Measurements from ENCODE around the gene ATP12A.
A peak's percentile ranks its signal among the peaks of the same experiment; 100 is the strongest.

Gene ATP12A

GRCh38 chr13:24680258-24680920 lies at the start of gene ATP12A:
Gene ATP12A (plus strand): TSS chr13:24680408. CDS start chr13:24680744, 336 bp downstream.
- peak; percentile 30 for DNase-seq

GRCh38 chr13:24630851-24631620 lies 49.2 kb upstream of the ATP12A start:
- DNase-seq, result no peak

DNA sequence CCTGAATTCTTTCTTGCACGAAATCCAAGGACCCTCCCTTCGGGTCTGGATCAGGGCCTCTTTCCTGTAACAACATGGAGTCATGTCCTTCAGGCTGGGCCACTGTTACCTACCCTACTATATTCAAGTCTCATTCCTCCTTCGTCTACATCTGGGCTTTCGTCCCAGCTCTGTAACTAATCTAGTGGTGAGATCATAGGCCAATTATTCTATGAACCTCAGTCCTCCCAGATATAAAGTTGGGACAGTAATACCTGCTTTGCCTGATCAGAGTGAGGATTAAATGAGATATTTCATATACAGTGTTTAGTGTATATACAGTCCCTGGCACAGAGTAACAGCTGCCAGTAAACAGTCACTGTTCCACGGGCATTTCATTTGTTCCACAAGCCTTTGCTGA lies 48.3 kb upstream of the ATP12A start:
- no peak for DNase-seq

DNA sequence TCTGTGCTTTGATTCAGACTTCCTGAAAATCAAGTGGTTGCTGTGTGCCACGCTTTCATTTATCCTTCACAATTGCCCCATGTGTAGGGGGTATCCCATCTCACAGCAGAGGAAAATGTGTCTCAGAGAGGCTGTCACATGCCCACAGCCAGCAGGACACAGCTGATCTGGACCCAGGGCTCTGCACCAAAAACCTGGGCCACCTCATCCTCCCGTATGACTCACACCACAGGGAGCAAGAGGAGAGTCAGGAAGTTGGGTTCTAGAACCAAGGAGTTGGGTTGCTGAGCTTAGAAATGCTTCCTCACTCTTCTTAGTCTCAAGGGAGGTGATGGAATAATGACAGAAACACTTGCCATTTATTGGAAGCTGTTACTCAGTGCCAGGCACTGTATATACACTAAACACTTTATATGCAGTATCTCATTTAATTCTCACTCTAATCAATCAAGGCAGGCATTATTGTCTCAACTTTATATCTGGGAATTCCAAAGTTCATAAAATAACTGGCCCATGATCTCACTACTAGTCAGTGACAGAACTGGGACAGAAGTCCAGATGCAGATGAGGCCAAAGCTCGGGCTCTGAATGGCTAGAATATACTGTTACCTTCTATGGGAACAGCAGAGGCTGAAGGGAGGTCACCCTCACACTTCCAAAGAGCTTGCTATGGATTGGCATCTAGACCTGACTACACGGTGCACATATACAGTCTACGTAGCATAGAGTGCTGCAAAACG lies 47.7 kb upstream of the ATP12A start:
- DNase-seq, result no peak

DNA sequence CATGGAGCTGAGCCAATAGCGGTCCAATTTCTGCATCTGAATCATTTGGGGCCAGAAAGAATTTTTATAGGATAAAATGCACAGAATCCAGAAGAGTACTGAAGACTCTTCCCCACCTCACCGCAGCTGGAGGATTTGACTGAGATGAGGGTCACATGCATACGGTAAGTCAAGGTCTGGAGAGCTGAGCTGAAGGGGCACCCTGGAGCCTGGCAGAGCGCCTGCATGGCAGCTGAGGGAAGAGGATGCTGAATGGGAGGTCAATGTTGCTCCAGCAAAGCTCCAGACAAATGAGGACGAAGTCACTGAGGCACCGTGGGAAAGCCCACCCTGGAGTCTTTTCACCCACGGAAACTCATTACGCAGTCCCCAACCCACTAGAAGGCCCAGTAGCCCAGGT lies 43.4 kb upstream of the ATP12A start:
- no peak for DNase-seq

DNA sequence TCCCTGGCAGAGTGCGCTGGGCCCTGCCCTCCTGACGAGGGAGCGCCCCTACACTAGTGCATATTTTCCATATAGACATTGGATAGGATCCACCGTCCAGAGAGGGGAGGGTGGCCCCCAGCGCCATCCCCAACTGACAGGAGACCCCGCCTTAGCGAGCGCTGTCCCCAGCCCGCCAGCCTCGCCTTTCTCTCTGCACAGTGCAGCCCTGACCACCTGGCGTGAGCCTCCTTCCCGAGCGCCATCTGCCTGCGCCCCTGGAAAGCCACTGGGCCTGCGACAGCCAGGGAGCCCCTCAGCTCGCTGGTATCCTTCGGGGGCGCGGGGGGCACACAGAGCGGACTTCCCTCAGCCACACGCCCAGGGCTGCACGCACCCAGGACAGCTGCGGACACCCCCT lies 42.1 kb upstream of the ATP12A start:
- DNase-seq, result no peak

GRCh38 chr13:24640752-24641151 lies 39.5 kb upstream of the ATP12A start:
- DNase-seq, result no peak

DNA sequence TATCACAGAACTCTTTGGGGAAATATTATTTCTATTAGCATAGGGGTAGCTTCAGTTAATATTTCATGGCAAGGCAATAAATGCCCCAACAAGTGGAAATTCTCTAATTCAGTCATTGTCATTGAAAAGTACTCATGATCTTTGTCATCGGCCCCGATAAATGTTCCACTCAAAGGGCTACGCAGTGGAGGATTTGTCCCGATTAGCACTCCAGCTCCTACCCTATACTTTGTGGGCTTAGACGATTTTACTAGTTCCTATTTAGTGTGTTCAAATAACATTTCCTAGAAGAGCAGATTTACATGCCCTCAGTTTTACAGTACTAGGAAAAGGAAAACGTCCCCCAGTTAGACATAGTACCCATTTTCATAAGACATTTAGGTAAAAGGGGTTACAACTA lies 38.0 kb upstream of the ATP12A start:
- DNase-seq, result no peak

DNA sequence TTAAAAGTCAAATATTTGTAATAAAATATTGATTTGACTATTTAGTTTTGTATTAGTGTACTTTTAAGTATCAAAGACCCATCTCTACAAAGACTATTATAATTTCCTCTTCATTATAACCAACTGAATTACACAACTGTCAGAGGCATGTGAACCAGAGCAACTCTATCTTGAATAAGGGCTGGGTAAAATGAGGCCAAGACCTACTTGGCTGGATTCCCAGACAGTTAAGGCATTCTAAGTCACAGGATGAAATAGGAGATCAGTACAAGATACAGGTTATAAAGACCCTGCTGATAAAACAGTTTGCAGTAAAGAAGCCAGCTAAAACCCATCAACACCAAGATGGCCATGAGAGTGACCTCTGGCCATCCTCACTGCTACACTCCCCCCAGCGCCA lies 36.2 kb upstream of the ATP12A start:
- DNase-seq, result peak; percentile 60

GRCh38 chr13:24648271-24648670 lies 31.9 kb upstream of the ATP12A start:
- DNase-seq, result no peak

DNA sequence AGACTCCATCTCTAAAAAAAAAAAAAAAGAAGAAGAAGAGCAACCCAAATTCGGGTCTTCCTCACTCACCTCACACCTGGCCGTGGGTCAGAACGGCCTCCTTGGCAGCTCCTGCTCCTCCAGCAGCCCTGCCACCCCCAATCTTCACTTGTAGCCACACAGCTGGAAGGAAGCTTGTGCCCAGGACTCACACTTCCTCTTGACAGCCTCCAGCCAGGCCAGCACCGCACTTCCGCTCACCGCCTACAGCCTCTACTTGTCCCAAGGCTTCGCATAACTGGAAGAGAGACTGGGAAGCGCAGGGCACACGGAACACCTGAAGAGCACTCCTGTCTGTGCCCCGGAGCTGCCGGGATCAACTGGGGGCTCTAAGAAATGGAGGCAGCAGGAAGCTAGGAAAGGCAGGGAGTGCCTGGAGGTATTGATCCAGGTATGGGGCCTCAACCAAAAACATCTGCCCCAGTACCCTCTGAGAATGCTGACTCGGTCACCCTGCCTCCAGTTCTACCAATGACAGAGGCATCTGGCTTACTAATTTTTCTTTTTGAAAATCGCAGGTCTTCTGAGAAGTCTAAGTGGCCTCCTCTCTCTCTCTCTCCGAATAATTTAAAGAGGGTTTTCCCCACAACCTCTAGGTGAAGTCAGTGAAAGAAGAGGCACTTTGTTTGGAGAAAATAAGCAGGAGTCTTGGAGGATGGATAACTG lies 31.1 kb upstream of the ATP12A start:
- no peak for DNase-seq

- no peak for DNase-seq
These were observed 30.5 kb upstream of the ATP12A start for GRCh38 chr13:24649688-24650043.

- DNase-seq, result no peak
These were observed 30.0 kb upstream of the ATP12A start for GRCh38 chr13:24650161-24650560.

DNA sequence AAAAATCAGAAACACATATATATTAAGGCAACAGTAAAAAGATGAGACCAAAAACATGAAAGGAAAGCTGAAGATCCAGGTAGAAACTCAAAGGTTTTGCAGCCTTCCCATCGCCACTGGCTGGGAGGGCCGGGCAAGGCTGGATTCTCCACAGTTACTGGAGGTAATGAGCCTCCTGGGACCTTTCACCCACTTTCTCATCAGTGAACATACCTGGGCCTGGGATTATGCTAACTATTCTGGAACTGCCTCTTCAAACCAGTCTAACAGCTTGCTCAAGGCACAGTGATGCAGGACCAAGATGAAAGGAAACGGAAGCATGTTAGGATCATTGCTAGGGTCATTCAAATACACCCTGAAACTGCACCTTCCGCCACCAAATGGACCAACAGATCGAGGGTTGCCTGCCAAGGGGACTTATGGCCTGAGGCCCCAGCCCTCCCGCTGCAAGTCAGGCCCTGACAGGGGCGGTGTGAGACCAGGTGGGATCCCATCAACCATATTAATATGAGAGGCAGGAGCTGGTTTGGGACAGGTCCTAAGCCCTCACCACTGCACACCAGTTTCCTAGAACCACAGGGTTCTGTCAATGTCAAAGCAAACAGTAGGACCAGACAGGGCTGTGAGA lies 28.4 kb upstream of the ATP12A start:
- no peak for DNase-seq

DNA sequence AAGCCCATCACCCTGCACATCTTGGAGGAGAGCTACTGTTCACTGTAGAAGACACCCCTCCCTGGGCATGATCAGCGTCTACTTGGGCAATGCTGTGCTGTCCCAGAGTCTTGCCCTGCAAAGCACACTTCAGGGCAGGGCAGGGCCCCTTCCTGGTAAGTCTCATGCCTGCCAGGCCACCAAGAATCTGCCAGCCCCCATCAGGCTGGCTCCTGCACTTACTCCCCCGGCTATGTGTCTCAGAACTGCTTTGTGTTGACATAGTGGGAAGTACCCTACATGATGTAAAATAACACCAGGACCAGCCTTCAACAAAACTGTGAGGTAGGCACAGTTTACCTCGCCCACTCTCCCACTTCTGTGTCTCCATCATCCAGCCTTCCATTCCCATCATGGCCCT lies 27.8 kb upstream of the ATP12A start:
- no peak for DNase-seq

- DNase-seq, result no peak
These were observed 25.5 kb upstream of the ATP12A start for GRCh38 chr13:24654741-24655140.

GRCh38 chr13:24659239-24659638 lies 21.0 kb upstream of the ATP12A start:
- no peak for DNase-seq

GRCh38 chr13:24660023-24660741 lies 20.0 kb upstream of the ATP12A start:
- DNase-seq, result no peak

DNA sequence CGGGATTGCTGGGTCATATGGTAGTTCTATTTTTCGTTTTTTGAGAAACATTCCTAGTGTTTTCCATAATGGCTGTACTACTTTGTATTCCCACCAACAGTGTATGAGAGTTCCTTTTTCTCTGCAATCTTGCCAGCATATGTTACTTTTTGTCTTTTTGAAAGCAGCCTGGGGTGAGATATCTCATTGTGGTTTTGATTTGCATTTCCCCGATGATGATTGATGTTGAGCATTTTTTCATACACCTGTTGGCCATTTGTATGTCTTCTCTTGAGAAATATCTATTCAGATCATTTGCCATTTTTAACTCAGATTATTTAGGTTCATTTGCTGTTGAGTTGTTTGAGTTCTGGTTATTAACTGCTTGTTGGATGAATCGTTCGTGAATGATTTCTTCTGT lies 18.5 kb upstream of the ATP12A start:
- DNase-seq, result no peak

DNA sequence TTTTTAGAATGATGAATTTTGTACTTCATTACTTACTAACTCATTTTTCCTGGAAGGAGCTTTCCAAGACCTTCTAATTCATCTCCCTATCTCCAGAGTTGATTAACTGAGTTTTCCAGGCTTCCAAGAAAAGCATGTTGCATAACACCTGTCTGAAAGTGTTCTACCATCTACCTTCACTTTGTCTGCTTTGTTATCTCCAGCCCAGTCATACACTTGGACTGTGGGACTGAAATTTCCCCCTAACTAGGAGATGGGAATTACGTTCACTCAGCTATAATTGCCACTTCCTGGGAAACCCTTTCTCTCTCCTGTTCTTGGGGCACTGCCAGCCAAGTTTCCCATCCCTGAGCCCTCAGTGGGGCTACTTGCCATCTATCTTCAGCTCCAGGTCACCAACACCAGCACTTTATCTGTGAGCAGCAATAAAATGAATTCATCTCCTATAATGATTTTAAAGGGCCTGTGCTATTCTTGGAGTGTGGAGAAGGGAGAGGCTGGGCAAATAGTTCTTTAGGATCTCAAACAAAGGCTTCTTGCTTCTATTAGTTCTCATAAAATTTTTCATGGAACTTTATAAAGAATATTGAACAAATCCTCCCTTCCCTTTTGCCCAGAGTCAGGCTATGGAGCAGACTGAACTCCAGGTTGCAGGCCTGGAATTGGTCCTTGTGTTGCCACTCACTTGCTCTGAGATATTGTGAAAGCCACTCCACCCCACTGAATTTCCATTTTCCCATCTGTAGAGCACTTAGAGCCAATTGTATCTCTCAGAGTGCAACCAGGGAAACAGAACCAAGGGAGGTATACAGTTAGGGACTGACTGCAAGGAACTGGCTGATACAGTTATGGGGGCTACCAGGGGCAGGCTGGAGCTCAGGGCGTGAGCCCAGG lies 17.8 kb upstream of the ATP12A start:
- no peak for DNase-seq

DNA sequence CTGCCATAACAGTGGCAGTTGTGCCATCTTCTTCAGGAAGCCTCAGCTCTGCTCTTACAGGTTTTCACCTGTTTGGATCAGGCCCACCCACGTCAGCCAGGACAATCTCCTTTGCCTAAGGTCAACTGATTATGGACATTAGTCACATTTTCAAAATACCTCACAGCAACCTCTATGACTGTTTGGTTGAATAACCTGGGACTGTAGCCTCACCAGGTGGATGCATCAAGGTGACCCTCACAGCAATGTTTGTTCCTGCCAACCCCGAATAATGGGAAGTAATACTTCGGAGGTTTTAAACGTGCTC lies 17.2 kb upstream of the ATP12A start:
- no peak for DNase-seq
